ENCODE results near the gene PDXP. TPM values are rescaled to one million over a fixed set of nuclear protein-coding genes. Genes with fewer than 3 reads are reported as not detected.

The PDXP gene
- total RNA-seq, 1 donor from 2014 or later, result 23.9 TPM

- intact Hi-C loops (cut with micrococcal nuclease), result no loop called here
- Histone ChIP-seq H3K27me3 (ENCODE audit: low read depth) (no peaks in the 10 kb centered on the region), H3K4me1 (peaks cover 5% of the 10 kb centered on the region), H3K27ac (replicated peaks) (no peak overlapping the region), H3K9me3 (replicated peaks) (no peaks in the 10 kb centered on the region), H3K36me3 (peaks cover 58% of the 10 kb centered on the region), H3K4me3 (no peak overlapping the region)
- TF ChIP-seq CTCF (IDR thresholded peaks at IDR 0.05; ENCODE audit: borderline replicate concordance), result no peak
- DNase-seq, result no peak
These were observed 42.1 kb upstream of the PDXP start for GRCh38 chr22:37616201-37617083.

GRCh38 chr22:37617431-37617830 is 41.1 kb upstream of the PDXP start:
- intact Hi-C loops (cut with micrococcal nuclease), result no loop called here

DNA sequence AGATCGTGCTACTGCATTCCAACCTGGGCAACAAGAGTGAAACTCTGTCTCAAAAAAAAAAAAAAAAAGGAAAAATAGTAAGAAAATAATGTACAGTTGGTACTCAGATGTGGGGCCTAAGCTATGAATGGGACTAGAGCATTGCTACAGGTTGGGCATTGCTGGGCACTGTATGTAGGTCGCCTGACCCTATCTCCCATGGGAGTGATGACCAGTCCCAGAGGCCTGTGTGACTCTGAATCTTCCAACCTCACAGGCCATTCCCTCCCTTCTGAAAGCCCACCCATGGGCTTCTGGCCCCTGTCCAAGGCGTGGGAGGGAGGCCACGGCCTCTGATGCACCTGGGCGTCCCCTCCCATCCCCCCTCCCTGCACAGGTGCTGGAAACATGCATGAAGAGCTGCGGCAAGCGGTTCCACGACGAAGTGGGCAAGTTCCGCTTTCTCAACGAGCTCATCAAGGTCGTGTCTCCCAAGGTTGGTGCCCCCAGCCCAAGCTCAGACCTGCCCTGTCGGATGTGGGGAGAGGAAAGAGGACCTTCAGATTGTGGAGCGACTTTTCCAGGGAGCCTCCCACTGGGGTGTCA is 40.4 kb upstream of the PDXP start:
- H3K36me3 ChIP-seq, result peaks cover 72% of the 10 kb centered on the region

More at GRCh38 chr22:37617431-37617830, 41.1 kb upstream of the PDXP start:
- peaks cover 66% of the 10 kb centered on the region for H3K36me3 ChIP-seq
- H3K27me3 ChIP-seq (ENCODE audit: low read depth), result no peaks in the 10 kb centered on the region
- H3K4me3 ChIP-seq, result no peak overlapping the region
- TF ChIP-seq CTCF (IDR thresholded peaks at IDR 0.05; ENCODE audit: borderline replicate concordance), result no peak
- H3K27ac ChIP-seq (replicated peaks), result no peak overlapping the region
- peaks cover 4% of the 10 kb centered on the region for H3K4me1 ChIP-seq
- no peaks in the 10 kb centered on the region for H3K9me3 ChIP-seq (replicated peaks)
- no peak for DNase-seq

DNA sequence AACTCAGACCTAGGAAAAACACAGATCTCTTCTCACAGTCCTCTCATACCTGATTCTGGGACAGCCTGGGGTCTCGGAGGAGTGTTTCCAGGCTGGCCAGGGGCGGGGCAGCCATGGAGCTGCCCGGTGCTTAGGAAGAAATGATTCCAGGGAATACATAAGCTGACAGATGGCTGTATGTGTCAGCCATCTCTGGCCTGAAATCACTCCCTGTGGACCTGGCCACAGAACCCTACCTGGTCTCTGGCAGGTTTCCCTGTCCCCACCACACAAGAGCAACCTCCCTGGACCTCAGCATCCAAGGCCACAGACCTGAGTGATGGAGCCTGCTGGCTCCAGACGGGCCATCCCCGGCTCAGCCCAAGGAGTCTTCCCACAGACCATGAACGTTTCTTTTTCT is 39.8 kb upstream of the PDXP start:
- H3K27me3 ChIP-seq (ENCODE audit: low read depth), result no peaks in the 10 kb centered on the region
- no peaks in the 10 kb centered on the region for H3K9me3 ChIP-seq (replicated peaks)
- intact Hi-C loops (cut with micrococcal nuclease), result no loop called here
- H3K4me3 ChIP-seq, result no peak overlapping the region
- DNase-seq, result no peak
- TF ChIP-seq CTCF (IDR thresholded peaks at IDR 0.05; ENCODE audit: borderline replicate concordance), result no peak
- peaks cover 72% of the 10 kb centered on the region for H3K36me3 ChIP-seq
- peaks cover 9% of the 10 kb centered on the region for H3K4me1 ChIP-seq
- H3K27ac ChIP-seq (replicated peaks), result no peak overlapping the region

More for the DNA sequence above, 40.4 kb upstream of the PDXP start:
- Histone ChIP-seq H3K4me1 (peaks cover 6% of the 10 kb centered on the region), H3K9me3 (replicated peaks) (no peaks in the 10 kb centered on the region), H3K27me3 (ENCODE audit: low read depth) (no peaks in the 10 kb centered on the region), H3K27ac (replicated peaks) (no peak overlapping the region), H3K4me3 (no peak overlapping the region)
- TF ChIP-seq CTCF (IDR thresholded peaks at IDR 0.05; ENCODE audit: borderline replicate concordance), result no peak
- no peak for DNase-seq
- intact Hi-C loops (cut with micrococcal nuclease), result no loop called here

GRCh38 chr22:37619991-37620390 is 38.5 kb upstream of the PDXP start:
- Histone ChIP-seq H3K9me3 (replicated peaks) (no peaks in the 10 kb centered on the region), H3K36me3 (peaks cover 68% of the 10 kb centered on the region), H3K27me3 (ENCODE audit: low read depth) (no peaks in the 10 kb centered on the region), H3K4me1 (peaks cover 11% of the 10 kb centered on the region), H3K4me3 (no peak overlapping the region), H3K27ac (replicated peaks) (no peak overlapping the region)
- no peak for TF ChIP-seq CTCF (IDR thresholded peaks at IDR 0.05; ENCODE audit: borderline replicate concordance)
- no peak for DNase-seq
- intact Hi-C loops (cut with micrococcal nuclease), result no loop called here
